Measurements from ENCODE around the gene C5orf58.

The C5orf58 gene

GRCh38 chr5:170232786-170233185 lies at the start of gene C5orf58:
C5orf58 (plus strand) TSS chr5:170232985; CDS start chr5:170234977, 1,992 bp downstream.
- no peak for DNase-seq

GRCh38 chr5:170183816-170184687 lies 48.7 kb upstream of the C5orf58 start:
- DNase-seq = peak; percentile 63 to 70

GRCh38 chr5:170184737-170185136 lies 48.0 kb upstream of the C5orf58 start:
- DNase-seq = no peak

- DNase-seq = no peak
Measured at GRCh38 chr5:170186156-170186555, 46.6 kb upstream of the C5orf58 start.

- no peak for DNase-seq
Measured at GRCh38 chr5:170186856-170187255, 45.9 kb upstream of the C5orf58 start.

GRCh38 chr5:170190436-170191134 lies 42.2 kb upstream of the C5orf58 start:
- DNase-seq = no peak

- DNase-seq = no peak
Measured at GRCh38 chr5:170192829-170193228, 40.0 kb upstream of the C5orf58 start.

- no peak for DNase-seq
Measured at GRCh38 chr5:170195961-170196360, 36.8 kb upstream of the C5orf58 start.

- DNase-seq = no peak
Measured at GRCh38 chr5:170200876-170201275, 31.9 kb upstream of the C5orf58 start.

GRCh38 chr5:170201311-170201710 lies 31.5 kb upstream of the C5orf58 start:
- DNase-seq = no peak

GRCh38 chr5:170202117-170202516 lies 30.7 kb upstream of the C5orf58 start:
- DNase-seq = no peak

GRCh38 chr5:170204202-170204601 lies 28.6 kb upstream of the C5orf58 start:
- no peak for DNase-seq

GRCh38 chr5:170206216-170206615 lies 26.6 kb upstream of the C5orf58 start:
- no peak for DNase-seq

- no peak for DNase-seq
Measured at GRCh38 chr5:170206958-170207357, 25.8 kb upstream of the C5orf58 start.

- no peak for DNase-seq
Measured at GRCh38 chr5:170211575-170212334, 21.0 kb upstream of the C5orf58 start.

- no peak for DNase-seq
Measured at GRCh38 chr5:170216257-170216864, 16.4 kb upstream of the C5orf58 start.

GRCh38 chr5:170217831-170218230 lies 15.0 kb upstream of the C5orf58 start:
- no peak for DNase-seq

GRCh38 chr5:170218726-170219125 lies 14.1 kb upstream of the C5orf58 start:
- no peak for DNase-seq

- no peak for DNase-seq
Measured at GRCh38 chr5:170219615-170220014, 13.2 kb upstream of the C5orf58 start.

GRCh38 chr5:170220191-170220590 lies 12.6 kb upstream of the C5orf58 start:
- DNase-seq = no peak

GRCh38 chr5:170221327-170221741 lies 11.5 kb upstream of the C5orf58 start:
- DNase-seq = no peak

GRCh38 chr5:170223360-170223759 lies 9.4 kb upstream of the C5orf58 start:
- no peak for DNase-seq

- no peak for DNase-seq
Measured at GRCh38 chr5:170223906-170224305, 8.9 kb upstream of the C5orf58 start.

Data from activated CD4-positive, alpha-beta T cell treated with anti-CD3 and anti-CD28 coated beads, Interleukin-2, amount 50 U/mL, for 48 hours (primary cell).